GM19240 (cell line): ENCODE results near the gene ABCC10.
"Not testable (repeated sequence)": the region's sequence is repeated elsewhere in the genome, so short reads cannot be mapped to it uniquely, and the experiment has no call there.

Experiments
- DNase-seq: peaks from one replicate; pipeline ENCODE4 v3.0.0; 2011; ENCODE audit warnings: low spot score; ENCODE audit not compliant: insufficient read length

The ABCC10 gene, protein sequence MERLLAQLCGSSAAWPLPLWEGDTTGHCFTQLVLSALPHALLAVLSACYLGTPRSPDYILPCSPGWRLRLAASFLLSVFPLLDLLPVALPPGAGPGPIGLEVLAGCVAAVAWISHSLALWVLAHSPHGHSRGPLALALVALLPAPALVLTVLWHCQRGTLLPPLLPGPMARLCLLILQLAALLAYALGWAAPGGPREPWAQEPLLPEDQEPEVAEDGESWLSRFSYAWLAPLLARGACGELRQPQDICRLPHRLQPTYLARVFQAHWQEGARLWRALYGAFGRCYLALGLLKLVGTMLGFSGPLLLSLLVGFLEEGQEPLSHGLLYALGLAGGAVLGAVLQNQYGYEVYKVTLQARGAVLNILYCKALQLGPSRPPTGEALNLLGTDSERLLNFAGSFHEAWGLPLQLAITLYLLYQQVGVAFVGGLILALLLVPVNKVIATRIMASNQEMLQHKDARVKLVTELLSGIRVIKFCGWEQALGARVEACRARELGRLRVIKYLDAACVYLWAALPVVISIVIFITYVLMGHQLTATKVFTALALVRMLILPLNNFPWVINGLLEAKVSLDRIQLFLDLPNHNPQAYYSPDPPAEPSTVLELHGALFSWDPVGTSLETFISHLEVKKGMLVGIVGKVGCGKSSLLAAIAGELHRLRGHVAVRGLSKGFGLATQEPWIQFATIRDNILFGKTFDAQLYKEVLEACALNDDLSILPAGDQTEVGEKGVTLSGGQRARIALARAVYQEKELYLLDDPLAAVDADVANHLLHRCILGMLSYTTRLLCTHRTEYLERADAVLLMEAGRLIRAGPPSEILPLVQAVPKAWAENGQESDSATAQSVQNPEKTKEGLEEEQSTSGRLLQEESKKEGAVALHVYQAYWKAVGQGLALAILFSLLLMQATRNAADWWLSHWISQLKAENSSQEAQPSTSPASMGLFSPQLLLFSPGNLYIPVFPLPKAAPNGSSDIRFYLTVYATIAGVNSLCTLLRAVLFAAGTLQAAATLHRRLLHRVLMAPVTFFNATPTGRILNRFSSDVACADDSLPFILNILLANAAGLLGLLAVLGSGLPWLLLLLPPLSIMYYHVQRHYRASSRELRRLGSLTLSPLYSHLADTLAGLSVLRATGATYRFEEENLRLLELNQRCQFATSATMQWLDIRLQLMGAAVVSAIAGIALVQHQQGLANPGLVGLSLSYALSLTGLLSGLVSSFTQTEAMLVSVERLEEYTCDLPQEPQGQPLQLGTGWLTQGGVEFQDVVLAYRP (N-terminal part only)

DNA sequence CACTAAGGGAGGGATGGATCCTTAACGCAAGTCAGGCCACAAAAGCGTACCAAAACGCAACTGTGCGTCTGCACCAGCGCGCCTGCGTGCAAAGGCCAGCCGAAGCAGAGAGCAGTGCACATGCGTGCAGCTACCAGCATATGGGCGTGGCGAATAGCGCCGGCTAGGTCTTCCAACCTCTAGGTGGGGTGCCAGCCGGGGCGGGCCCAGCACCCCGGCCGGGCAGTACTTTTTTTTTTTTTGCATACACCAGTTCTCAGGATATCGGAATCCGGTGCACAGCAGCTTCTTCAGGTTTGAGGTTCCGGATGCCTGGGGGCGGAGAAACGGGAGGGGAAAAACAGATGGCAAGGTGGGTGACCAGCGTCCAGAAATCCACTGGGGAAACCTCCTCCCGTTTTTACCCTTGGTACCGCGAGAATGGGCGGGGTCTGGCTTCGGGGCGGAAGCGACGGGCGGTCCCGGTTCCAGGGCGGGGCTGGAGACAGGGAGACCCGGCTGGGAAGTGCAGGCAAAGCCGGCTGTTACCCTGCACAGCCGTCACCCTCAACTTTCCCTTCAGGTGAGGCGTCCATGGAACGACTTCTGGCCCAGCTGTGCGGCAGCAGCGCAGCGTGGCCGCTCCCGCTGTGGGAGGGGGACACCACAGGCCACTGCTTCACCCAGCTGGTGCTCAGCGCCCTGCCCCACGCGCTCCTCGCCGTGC, at the start of gene ABCC10:
TSS of gene ABCC10 (plus strand) at position 136 of the 706 bp plus-strand sequence. CDS start at position 574, 438 bp downstream.
- peak; percentile 96 for DNase-seq

DNA sequence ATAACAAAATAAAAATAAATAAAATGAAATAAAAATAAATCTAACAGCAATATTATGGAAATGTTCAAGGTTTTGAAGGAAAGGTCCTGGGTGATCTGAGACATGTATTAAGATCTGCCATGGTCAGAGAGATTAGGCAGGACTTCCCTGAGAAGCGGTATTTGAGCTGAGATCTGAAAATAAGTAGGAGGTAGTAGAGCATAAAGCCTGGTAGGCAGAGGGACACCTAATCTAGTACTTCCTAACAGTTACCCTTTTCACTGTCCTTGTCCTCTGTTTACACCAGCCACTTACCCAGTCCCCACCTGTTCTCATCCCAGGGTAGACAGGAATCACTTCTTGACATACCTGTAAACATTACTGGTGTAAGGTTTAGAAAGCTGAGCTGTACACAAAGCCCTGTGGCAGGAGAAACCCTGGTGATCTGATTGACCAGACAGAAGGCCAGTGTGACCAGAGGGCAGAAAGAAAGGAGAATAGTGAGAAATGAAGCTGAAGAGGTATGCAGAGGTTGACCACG, 49.6 kb upstream of the ABCC10 start:
- DNase-seq = no peak

DNA sequence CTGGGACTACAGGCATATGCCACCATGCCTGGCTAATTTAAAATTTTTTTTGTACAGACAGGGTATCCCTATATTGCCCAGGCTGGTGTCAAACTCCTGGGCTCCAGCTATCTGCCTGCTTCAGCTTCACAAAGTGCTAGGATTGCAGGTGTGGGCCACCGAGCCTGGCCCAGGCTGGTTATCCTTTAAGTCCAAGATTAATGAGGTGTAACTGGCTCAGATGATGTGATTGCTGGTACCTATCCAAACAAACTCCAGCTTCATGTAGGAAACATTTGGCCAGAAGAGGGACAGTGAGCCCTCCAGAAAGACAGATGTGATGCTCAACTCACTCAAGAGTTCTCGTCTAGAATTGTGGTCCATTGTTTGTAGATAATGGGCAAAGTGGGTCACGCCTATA, 48.7 kb upstream of the ABCC10 start:
- DNase-seq = no peak

DNA sequence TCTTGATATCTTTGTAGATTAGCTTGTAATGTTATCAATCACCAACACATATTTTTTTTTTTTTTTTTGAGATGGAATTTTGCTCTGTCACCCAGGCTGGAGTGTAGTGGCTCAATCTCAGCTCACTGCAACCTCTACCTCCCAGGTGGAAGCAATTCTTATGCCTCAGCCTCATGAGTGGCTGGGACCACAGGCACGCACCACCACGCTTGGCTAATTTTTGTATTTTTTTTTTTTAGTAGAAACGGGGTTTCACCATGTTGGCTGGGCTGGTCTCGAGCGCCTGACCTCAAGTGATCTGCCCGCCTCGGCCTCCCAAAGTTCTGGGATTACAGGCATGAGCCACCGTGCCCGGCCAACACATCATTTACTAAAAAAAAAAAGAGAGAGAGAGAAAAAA, 46.5 kb upstream of the ABCC10 start:
- not testable (repeated sequence) for DNase-seq

DNA sequence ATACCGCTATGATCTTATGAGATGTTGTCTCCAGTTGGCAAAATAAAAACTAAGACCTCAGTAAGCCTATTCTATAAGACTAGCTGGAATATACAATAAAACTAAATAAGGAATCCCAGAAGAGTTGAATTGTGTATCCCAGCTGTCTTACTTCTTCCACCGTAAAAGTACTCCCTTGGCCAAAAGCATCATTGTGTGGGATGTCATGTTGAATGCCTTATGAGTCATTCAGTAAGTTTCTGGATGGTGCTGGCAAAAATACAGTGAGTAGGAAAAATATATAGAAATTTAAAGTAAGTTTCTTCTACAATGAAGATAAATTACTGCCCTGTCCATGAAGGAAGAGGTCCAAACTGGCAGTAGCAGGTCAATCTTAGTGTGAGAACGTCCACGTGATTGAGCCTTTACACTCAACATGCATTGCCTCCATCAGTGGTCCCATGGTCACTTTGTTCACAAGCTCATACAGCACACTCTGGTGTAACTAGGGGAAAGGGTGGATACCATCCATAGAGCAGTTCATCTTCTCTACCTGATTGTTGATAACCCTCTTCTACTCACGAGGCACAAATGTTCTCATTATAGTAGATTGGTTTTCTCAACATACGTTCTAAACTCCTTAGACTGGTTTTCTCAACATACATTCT, 44.2 kb upstream of the ABCC10 start:
- no peak for DNase-seq

DNA sequence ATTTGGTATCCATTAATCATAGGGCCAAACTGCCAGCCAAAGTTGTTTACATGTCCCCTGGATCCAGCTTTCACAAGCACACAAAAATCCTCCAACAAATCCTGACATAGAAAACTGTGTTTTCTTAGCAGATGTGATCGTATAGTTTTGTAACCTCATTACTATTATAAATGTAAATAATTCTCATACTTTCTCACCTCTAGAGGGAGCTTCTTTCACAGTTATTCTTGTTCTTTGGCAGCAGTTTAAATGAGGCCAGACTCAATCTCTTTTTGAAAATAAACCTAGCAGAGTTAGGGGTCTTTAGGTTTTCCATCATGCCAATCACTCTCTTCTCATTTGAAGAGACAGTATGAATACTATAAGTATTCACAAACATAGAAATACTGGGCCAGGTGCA, 40.8 kb upstream of the ABCC10 start:
- no peak for DNase-seq

DNA sequence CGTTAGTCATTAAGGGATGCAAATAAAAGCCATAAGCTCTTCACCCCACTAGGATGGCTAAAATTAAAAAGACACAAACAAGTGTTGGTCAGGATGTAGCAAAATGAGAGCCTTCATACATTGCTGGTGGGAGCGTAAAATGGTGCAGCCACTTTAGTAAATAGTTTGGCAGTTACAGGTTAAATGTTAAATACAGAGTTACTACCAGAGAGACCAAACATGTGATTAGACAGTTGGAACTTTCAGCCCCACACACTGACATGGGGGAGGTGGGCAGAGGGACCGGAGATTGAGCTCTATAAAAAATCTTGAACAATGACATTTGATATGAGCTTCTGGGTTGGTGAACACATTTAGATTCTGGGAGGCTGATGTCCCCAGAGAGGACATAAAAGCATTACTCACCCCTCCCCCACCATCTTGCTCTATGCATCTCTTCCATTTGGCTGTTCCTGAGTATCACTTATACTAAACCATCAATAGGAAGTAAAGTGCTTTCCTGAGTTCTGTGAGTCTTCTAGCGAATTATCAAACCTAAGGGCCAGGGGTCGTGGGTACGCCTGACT, 37.5 kb upstream of the ABCC10 start:
- DNase-seq = no peak

DNA sequence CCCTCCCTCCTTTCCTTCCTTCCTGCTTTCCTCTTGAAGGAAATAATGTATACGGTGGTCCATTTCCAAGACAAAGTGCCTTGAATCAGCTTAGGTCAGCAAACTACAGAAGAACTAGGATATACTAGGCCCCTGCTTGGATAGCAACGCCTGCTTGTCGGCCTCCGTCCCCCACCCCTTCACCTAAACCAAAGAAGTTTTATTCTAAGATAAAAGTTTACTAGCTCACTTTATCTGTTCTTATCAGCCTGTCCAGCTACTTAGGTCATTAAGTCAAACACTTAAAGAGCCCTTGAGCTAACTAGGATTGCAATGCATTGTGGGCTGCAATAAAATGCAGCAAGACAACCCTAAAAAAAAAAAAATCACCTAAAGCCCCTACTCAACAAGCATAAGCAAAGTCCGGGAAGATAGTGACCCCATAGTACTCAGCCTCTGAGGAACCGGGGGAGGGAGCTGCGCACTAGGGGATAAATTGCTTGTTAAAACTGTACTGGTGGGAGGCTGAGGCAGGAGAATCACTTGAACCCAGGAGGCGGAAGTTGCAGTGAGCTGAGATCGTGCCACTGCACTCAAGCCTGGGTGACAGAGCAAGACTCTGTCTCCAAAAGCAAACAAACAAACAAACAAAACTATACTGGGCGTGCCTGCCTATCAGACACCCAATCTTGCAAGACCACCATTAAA, 36.4 kb upstream of the ABCC10 start:
- not testable (repeated sequence) for DNase-seq

DNA sequence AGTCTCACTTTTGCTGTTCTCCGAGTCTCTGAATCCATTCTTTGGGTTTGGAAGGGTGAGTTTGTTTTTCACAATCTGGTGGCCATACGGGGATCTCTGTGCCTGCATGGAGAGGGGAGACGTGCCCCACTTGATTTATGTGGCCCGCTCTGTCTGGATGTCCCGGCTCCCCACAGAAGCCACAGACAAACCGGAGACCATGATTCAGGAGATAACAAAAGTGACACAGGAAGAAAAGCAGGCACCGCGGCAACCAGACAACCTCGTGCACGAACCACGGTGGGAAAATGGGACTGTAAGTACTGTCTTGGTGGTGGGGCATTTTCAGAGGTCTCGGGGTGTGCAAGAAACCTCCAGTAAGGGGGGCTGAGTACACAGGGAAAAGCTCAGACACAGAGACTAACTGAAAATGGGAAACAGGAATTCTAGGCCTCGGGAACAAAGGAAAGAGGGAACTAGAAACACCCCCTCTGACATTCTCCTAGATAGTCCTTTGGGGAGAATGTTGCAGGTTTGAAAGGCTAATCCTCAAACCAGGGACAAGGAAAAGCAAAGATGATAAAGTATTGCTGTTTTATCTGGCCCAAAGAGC, 35.8 kb upstream of the ABCC10 start:
- no peak for DNase-seq

DNA sequence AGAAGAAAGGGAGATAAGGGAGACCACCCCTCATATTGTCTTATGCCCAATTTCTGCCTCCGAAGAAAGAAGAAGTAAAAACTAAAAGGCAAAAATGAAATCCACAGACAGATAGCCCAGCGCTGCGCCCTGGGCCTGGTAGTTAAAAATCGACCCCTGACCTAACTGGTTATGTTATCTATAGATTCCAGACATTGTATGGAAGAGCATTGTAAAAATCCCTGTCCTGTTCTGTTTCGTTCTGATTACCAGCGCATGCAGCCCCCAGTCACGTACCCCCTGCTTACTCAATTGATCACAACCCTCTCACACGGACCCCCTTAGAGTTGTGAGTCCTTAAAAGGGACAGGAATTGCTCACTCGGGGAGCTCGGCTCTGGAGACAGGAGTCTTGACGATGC, 34.2 kb upstream of the ABCC10 start:
- not testable (repeated sequence) for DNase-seq

DNA sequence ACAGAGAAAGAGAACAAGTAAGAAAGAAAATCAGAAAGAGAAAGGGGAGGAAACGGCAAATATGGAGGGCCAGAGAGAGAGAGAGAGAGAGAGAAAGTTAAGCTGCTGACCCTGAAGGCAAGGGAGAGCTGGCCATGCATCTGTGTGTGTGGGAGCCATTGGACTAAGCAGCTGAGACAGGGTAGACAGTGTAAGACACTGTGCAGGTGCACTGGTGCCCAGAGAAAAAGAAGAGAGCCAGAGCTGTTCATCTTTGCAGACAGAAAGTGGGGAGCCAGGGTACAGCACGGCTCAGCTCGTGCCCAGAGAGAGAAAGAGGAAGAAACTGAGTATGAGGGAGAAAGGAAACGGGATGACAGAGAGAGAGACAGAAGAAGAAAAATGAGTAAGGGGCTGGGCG, 33.7 kb upstream of the ABCC10 start:
- no peak for DNase-seq

DNA sequence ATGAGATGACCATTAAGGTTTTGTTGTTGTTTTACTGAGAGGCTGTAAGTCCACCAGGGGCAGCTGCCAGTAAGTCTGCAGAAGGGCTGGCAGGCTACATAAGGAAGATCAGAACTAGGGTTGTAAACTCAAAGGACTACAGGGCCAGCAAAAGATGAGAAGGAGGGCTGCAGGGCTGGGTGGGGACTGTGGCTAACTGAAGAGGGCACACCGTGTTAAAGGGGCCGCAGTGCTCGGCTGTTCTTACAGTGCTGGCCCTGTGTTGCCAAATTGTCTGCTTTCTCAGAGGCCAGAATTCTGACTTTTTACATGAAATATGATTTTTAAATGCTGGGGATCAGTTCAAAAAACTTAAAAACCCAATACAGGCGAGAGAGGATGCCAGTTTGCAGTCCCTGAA, 32.4 kb upstream of the ABCC10 start:
- DNase-seq = no peak

DNA sequence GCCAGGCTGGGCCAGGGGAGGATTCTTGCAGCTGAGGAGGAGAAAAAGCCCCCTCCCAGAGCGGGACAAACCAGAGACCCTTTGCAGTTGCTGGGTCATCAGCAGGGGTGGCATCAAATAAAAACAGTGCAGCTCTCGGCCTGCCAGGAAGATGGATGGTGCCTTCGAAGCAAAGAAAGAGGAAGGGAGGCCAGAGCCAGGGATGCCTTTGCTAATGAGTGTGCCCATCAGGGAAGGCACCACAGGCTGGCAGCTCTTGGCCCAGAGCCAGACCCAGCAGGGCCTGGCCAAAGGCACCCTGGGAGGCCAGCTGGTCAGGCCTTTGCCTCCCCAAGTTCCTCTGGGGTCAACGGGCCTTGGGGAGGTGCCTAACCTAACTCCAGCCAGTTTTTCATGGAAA, 31.6 kb upstream of the ABCC10 start:
- DNase-seq = no peak

DNA sequence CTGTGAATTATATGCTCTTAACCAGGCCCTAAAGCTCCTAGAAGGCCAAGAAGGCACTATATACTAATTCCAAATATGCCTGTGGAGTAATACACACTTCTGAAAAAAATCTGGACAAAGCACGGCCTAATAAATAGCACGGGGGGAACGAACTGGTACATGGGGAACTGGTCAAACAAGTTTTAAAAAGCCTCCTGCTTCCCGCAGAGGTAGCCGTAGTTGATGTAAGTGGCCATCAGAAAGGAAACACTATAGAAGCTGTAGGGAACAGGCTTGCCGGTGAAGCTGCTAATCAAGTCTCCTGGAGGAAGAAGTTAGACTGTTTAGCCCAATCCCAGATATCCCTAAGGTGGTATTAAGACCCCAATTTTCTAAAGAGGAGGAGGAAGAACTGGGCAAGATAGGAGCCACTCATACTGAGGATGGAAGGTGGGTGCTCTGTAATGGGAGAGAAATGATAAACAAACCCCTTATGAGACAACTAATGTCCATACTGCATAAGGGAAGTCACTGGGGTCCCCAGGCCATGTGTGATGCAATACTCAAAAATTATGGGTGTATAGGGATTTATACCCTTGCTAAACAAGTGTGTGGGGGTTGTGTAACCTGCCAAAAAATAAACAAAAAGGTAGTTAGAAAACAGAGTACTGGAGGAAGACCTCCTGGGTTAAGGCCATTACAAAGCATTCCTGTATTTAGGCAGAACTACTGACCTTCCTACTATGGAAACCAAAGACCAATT, 30.8 kb upstream of the ABCC10 start:
- no peak for DNase-seq

DNA sequence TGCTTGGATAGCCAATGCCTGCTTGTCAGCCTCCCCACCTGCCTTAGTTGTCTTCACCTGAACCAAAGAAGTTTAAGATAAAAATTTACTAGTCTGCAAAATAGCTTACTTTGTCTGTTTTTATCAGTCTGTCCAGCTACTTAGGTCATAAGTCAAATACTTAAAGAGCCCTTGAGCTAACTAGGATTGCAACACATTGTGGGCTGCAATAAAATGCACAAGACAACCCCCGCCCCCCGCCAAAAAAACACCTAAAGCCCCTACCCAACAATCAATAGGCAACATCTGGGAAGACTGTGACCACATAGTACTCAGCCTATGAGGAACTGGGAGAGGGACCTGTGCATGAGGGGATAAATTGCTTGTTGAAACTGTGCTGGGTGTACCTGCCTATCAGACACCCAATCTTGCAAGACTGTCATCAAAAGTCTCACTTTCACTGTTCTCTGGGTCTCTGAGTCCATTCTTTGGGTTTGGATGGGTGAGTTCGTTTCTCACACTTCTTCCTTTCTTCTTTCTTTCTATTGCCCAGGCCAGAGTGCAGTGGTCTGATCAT, 27.3 kb upstream of the ABCC10 start:
- no peak for DNase-seq

DNA sequence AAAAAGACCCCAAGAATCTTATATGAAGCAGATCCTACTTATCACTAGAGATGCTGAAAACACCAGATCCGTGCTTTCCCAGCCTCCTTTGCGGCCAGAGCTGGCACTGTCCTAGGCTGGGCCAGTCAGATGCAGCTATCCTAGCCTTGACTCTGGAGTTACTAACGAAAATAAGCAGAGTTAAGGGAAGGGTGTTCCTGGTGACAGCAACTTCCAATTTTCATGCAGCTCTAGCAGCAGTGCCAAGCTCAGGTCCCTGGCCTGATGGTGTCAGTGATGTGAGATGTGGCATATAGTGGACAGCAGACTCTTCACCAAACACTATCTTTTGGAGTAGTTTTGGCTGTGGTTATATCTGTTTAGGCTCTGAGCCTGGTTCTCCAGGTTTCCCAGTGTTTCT, 25.6 kb upstream of the ABCC10 start:
- DNase-seq = no peak

DNA sequence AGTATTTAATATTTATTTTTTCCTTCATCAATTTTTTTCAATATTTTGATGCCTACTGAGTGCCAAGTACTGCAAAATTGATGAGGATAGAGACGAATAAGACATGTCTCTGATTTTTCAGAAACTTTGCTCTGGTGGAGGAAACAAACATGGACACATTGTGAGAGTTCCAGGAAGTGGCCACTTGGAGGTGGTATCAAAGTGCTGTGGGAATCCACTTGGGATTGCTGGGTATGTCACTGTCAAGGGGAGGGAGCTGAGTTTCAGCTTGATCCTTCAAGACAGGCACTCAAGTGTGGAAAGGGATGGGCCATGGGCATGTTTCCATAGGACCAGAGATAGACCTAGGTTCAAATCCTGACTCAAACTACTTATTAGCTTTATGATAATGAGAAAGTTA, 24.5 kb upstream of the ABCC10 start:
- no peak for DNase-seq

DNA sequence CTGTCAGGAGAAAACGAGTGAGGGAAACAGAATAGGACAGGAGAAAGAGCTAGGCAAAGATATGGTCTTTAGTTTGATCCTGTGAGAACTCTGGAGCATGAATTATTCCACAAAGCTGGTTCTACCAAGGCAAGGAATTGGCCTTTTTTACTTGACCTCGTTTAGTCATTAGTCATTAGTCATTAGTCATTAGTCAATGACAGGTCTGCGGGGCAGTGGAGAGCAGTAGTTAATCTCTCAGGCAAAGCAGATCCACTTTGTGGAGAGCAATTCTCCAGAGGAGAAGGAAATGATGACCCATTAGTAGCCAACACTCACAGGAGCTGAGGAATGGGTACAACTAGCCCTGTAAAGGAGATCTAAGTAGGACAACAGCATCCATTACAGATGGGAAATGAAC, 22.0 kb upstream of the ABCC10 start:
- DNase-seq = no peak
